Measurements from ENCODE around the gene STKLD1. TPM values are rescaled to one million over a fixed set of nuclear protein-coding genes. Genes with fewer than 3 reads are reported as not detected.

STKLD1 gene
- total and polyA plus RNA-seq, 9 of the 15 experiments (the other 6 are each of a cell fraction or from before 2014, with no cell fraction given): 0.10 to 0.65 (median 0.33) TPM; not detected in 2

DNA sequence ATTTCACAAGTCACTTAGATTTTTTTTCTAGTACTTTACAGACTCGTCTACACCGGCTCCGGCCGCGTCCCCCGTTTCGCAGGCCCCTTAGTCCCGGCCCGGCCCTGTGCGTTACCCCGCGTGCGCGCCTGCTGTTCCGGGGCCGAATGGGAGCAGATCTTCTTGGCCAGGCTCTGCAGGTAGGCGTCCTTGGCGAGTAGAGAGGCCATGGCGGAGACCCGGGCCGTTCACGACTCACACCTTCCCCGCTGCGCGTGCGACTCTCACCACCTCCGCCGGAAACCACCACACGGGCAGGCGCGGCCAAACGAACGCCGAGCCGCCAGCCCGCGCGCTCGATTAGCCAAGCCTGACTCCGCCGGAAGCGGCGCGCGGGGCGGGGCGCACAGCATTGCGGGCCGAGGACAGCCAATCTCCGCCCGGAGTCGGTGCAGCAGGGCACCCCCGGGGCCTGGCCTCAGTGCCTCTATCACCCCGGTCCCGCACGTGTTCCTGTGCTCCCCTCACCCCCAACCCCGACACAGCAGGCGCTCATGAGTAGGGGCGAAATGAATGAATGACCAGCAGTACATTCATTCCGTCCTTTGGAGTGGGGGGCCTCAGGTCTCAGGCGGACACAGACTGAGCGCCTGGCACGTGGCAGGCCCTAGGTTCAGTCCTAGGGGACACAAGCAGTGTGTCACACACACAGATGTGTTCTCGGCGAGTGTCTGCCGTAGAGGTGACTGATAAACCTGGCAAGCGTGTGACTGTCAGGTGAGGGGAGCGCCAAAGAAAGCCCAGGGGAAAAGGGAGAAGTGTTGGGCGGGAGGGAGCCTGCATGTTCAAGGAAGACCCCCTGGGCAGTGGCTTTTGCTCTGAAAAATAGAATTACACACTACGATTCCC is 40.0 kb upstream of the STKLD1 start, which contains the start of gene SURF6 (continued):
- TF ChIP-seq, protein P1, sequence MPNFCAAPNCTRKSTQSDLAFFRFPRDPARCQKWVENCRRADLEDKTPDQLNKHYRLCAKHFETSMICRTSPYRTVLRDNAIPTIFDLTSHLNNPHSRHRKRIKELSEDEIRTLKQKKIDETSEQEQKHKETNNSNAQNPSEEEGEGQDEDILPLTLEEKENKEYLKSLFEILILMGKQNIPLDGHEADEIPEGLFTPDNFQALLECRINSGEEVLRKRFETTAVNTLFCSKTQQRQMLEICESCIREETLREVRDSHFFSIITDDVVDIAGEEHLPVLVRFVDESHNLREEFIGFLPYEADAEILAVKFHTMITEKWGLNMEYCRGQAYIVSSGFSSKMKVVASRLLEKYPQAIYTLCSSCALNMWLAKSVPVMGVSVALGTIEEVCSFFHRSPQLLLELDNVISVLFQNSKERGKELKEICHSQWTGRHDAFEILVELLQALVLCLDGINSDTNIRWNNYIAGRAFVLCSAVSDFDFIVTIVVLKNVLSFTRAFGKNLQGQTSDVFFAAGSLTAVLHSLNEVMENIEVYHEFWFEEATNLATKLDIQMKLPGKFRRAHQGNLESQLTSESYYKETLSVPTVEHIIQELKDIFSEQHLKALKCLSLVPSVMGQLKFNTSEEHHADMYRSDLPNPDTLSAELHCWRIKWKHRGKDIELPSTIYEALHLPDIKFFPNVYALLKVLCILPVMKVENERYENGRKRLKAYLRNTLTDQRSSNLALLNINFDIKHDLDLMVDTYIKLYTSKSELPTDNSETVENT (CRISPR knock-in tag; IDR thresholded peaks at IDR 0.05): 0 out of 2 replicates have a peak, but pooled peaks have one; percentile 41
- TF ChIP-seq, protein P2, sequence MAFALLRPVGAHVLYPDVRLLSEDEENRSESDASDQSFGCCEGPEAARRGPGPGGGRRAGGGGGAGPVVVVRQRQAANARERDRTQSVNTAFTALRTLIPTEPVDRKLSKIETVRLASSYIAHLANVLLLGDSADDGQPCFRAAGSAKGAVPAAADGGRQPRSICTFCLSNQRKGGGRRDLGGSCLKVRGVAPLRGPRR (CRISPR knock-in tag; IDR thresholded peaks at IDR 0.05): peak; percentile 33; the same call in 1 of the 2 replicates
- TF ChIP-seq ZBTB49 (CRISPR knock-in tag; IDR thresholded peaks at IDR 0.05; ENCODE audit: borderline replicate concordance) (no peak), POLR2AphosphoS5 (IDR thresholded peaks at IDR 0.05; ENCODE audit: control insufficient read depth, insufficient read depth, low read depth, low read length) (peak; percentile 73), SAP30 (IDR thresholded peaks at IDR 0.05; ENCODE audit: borderline replicate concordance, insufficient read depth, low read depth, low read length, poor library complexity, severe bottlenecking) (peak; percentile 92), PTBP1 (IDR thresholded peaks at IDR 0.05; ENCODE audit: low read depth, low read length) (no peak), TFAP4 (CRISPR knock-in tag; IDR thresholded peaks at IDR 0.05; ENCODE audit: borderline replicate concordance) (peak; percentile 95), FOS (IDR thresholded peaks at IDR 0.05; ENCODE audit: extremely low read depth, insufficient read length) (no peak), PATZ1 (CRISPR knock-in tag; IDR thresholded peaks at IDR 0.05; ENCODE audit: borderline replicate concordance) (no peak), RUNX1 (IDR thresholded peaks at IDR 0.05; ENCODE audit: low read depth) (0 out of 2 replicates have a peak, but pooled peaks have one; percentile 14)
- TF ChIP-seq, protein P3, sequence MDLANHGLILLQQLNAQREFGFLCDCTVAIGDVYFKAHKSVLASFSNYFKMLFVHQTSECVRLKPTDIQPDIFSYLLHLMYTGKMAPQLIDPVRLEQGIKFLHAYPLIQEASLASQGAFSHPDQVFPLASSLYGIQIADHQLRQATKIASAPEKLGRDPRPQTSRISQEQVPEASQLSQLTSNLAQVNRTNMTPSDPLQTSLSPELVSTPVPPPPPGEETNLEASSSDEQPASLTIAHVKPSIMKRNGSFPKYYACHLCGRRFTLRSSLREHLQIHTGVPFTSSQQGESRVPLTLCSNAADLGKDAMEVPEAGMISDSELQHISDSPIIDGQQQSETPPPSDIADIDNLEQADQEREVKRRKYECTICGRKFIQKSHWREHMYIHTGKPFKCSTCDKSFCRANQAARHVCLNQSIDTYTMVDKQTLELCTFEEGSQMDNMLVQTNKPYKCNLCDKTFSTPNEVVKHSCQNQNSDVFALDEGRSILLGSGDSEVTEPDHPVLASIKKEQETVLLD (IDR thresholded peaks at IDR 0.05): no peak
- TF ChIP-seq, protein P4, sequence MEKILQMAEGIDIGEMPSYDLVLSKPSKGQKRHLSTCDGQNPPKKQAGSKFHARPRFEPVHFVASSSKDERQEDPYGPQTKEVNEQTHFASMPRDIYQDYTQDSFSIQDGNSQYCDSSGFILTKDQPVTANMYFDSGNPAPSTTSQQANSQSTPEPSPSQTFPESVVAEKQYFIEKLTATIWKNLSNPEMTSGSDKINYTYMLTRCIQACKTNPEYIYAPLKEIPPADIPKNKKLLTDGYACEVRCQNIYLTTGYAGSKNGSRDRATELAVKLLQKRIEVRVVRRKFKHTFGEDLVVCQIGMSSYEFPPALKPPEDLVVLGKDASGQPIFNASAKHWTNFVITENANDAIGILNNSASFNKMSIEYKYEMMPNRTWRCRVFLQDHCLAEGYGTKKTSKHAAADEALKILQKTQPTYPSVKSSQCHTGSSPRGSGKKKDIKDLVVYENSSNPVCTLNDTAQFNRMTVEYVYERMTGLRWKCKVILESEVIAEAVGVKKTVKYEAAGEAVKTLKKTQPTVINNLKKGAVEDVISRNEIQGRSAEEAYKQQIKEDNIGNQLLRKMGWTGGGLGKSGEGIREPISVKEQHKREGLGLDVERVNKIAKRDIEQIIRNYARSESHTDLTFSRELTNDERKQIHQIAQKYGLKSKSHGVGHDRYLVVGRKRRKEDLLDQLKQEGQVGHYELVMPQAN (IDR thresholded peaks at IDR 0.05; ENCODE audit: borderline replicate concordance): peak; percentile 84; the same call in 1 of the 2 replicates

Measured in K562 (cell line).